GM19023 (cell line): Measurements from ENCODE around the gene ACTR1A.
A peak's percentile ranks its signal among the peaks of the same experiment; 100 is the strongest.
"Not testable (repeated sequence)": the region's sequence is repeated elsewhere in the genome, so short reads cannot be mapped to it uniquely, and the experiment has no call there.

Source experiments
- ATAC-seq: cut with Tn5 transposase; IDR thresholded peaks from one replicate; pipeline ENCODE4 v1.9.1; 2021; ENCODE audit warnings: mild to moderate bottlenecking, moderate library complexity; ENCODE audit not compliant: unreplicated experiment

The ACTR1A gene

DNA sequence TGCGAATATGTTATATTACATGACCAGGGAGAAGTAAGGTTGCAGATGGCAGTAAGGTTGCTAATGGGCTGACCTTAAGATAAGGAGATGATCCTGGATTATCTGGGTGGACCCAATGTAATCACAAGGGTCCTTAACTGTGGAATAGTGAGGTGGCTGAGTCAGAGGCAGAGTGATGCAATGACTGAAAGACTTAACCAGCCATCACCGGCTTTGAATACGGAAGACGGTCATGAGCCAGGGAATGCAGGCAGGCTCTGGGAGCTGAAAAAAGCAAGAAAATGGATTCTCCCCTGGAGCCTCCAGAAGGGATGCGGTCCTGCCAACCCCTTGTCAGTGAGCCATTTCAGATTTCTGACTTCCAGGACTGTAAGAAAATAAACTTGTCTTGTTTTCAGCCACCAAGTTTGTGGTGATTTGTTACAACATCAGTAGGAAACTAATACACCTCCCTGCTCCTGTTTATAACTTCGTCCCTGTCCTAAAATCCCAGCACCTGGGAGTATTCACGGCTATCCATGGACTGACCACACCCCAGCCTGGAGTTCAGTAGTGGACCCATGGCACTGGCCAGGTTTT, 46.5 kb downstream of the ACTR1A start:
- no peak for ATAC-seq

DNA sequence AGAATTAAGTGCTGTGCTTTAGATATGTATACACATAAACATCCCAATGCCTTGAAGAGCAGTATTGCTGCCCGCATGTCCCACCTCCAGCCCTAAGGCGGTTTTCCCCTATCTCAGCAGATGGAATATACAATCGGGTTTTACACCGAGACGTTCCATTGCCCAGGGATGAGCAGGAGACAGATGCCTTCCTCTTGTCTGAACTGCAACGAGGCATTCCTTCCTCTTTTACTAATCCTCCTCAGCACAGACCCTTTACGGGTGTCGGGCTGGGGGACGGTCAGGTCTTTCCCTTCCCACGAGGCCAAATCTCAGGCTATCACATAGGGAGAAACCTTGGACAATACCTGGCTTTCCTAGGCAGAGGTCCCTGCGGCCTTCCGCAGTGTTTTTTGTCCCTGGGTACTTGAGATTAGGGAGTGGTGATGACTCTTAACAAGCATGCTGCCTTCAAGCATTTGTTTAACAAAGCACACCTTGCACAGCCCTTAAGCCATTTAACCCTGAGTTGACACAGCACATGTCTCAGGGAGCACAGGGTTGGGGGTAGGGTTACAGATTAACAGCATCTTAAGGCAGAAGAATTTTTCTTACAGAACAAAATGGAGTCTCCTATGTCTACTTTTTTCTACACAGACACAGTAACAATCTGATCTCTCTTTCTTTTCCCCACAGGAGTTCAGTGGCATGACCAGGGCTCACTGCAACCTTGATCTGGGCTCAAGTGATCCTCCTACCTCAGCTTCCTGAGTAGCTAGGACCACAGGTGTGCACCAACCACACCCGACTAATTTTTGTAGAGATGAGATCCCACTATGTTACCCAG, 47.6 kb downstream of the ACTR1A start:
- not testable (repeated sequence) for ATAC-seq

DNA sequence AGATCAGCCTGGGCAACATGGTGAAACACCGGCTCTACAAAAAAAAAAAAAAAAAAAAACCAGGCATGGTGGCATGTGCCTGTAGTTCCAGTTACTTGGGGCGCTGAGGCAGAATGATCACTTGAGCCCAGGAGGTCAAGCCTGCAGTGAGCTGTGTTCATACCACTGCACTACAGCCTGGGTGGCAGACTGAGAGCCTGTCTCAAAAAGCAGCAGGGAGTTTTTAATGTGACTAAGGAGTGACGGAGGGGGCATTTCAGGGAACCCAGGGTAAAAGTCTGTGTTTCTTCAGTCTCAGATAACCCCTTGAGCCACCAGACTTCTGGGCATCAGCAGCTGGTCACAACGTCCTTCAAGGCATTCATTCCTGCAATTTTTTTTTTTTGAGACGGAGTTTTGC, 49.0 kb downstream of the ACTR1A start:
- ATAC-seq = no peak

DNA sequence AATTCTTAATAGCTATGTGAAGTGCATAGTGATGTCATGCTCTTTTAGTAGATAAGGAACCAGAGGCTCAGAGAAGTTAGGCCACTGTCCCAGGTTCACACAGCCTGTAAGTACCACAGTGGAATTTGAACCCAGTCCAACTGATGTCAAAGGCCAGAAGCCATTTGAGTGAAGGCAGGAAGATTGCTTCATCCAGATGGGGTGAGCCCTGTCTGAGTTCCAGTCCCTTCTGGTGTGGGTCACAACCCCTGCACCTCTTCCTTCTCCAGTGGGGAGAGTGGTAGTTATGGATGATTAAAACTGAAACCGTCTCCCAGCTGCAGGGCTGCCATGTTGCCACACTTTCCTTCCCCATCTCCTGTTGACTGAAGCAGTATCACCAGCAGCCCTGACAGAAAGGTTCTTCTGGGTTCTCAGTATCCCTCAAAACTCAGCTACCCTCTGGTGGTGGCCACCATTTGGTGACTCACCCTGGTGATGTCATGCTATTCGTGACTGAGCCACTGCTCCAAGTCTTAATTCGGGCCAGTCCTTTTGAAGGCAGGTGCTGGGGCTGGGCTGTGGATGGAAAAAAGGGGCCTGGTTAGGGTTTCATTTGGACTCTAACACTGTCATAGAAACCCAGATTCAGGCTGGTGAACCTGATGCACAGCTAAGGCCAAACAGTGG, 49.7 kb downstream of the ACTR1A start:
- no peak for ATAC-seq

DNA sequence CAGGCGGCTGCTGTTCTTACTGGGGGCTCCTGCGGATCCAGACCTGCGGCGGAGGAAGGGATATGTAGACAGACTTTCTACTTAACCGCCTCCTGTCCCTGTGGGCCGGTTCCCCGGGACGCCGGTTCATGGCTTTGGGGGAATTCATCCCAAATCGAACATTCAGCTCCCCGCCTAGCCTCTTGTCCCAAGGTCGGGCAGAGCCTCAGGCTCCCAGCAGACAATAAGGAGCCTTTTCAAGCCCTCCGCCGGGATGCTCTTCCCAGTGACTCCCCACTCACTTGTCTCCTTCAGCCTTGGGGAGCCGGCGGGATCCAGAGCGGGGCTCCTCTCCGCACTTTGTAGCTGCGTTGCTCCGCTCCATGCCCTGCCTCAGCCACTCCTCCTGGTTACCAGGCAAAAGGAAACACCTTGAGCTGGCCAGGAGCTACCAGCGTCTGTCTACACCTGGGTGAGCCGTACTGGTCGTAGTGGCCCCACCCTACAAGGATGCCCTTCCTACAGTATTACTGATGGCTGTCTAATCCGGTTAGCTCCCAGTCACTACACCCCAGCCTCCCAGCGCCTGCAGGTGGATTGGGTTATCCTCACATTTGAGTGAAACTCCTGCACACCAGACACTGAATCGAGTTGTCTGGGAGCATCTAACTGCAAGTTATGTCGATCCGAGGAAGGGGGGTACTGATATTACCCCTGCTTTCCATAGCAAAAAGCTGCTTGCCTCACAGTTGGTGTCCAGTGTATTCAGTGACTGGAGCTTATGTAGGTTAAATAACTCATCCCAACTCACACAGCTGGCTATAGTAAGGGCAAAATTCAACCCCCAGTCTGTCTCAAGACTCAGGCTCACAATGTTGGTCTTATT, 51.2 kb downstream of the ACTR1A start, which contains the start of gene C10orf95:
TSS of gene C10orf95 (minus strand) at position 439 of the 865 bp plus-strand sequence. CDS start 450 bp downstream, outside the sequence.
- no peak for ATAC-seq

DNA sequence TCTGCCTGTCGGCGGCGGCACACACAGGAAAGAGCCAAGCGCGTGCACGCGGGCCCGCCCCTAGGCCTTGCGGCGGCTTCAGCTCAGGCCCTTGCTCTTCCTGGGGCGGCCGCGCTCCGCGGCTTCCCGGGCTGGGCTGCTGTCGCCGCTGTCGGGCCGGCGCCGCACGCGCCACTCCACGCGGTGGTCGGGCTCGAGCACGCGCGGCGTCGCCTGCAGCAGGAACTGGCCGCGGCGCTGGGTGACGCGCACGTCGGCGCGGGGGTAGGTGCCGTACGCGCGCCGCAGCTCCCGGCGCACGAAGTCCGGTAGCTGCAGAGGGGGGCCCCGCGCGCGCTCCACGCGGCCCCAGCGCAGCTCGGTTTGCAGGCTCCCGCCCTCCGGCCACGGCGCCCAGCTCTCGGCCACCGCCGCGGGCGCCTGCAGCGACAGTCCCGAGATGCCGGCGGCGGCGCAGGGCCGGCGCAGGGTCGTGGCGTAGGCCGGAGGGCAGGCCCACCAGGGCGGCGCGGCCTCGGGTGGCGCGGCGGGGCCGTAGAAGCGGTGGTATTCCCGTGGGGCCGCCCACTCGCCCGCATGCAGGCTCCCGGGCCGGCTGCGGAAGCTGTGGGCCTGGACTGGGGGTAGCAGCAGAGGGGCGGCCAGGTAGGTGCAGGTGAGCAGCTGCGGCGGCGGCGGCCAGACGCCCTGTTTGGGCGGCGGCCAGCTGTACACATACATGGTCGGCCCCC, 52.0 kb downstream of the ACTR1A start:
- ATAC-seq = peak; percentile 74

DNA sequence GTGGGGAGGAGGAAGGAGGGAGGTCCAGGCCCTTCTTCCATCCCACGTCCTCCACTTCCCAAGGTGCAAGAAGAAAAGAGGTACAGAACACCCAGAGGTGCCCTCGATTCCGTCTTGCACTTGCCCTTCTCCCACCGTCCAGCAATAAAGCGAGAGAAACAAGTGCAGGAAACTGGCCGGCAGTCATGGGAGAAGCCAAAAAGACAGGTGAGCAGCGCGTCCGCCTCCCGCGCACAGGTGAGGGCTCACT, 52.5 kb downstream of the ACTR1A start:
- ATAC-seq = no peak

DNA sequence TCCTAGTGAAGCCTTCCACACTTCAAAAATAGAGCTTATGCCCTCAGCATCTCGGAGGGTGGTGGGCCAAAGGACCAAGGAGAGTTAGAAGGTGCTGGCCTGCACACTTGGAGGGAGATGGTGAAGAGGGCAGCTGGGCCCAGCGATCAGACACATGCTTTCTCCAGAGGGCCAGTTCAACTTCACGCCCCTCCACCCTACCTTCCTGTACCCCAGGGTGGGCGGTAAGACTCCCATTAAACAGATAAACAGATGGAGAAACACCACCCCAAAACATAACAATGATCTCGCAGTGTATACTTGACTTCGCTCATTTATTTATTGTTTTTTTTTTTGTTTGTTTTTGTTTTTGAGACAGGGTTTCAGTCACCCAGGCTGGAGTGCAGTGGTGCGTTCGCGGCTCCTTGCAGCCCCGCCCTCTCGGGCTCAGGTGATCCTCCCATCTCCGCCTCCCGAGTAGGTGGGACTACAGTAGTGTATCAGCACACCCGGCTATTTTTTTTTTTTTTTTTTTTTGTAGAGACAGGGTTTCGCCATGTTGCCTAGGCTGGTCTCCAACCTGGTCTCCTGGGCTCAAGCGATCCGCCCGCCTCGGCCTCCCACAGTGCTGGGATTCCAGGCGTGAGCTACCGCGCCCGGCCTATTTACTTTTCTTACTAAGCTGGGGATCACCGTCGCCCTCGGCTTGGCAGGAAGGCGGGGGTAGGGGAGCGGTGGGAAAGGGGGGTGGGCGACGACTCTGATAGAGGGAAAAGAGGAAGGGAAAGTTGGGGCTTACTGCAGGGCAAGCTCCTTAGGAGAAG, 53.0 kb downstream of the ACTR1A start:
- peak; percentile 51 for ATAC-seq

DNA sequence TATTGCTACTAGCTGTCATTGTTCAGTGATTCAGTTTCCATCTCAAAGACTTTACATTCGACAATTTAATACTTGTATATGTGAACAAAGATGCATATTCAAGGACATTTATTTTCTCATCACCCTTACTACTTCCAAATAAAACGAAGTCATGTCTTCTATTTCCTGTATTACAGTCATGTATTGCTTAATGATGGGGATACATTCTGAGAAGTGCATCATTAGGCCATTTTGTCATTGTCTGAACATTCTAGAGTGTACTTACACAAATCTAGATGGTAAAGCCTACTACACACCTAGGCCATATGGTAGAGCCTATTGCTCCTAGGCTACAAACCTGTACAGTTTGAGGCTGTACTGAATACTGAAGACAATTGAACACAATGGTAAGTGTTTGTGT, 57.7 kb downstream of the ACTR1A start:
- no peak for ATAC-seq

DNA sequence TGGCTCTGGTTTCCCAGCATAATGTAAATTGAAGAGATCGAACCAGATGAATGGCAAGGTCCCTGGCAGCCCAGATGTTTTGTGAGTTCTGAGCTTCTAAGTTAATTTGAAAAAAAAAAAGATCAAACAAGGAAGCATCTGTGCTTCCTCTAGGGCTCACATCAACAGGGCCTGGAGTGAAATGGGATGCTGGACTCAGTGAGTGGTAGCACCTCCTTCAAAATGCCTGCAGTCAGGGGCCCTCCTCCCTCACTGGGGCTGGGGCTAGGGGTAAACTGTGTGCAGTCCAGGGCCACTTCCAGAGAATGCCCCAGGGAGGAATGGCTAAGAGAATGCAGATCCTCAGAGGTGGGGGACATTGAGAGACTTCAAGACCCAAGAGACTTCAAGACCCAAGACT, 64.1 kb downstream of the ACTR1A start:
- ATAC-seq = no peak

DNA sequence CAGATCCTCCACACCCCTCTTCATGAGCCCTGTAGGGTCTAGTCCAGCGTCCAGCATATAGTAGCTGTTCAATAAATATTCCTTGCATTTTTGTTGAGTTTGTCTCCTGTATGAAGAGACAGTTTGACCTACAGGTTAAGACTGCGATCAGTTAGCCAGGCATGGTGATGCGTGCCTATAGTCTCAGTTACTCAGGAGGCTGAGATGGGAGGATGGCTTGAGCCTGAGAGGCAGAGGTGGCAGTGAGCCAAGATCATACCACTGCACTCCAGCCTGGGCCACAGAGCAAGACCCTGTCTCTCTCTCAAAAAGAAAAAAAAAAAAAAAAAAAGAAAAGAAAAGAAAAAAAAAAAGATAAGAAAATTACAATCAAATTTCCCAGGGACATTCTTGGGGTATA, 65.0 kb downstream of the ACTR1A start:
- no peak for ATAC-seq

DNA sequence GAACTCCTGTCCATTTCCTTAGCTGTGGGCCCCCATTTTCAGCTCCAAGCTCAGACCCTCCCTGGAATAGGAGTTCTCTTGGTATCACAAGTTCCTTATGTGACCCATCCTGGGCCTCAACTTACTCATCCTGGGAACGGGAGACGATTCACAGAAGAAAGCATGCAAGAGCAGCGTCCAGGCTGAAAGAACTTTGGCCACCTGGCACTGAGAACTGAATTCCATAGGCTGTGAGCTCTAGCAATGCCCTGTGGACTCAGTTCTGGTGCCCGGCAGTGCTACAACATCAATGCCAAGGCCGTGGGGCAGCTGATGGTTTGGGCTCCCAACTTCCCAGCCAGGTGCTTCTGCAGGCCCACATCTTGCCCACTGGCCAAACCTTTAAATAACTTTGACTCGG, 66.2 kb downstream of the ACTR1A start:
- ATAC-seq = no peak

DNA sequence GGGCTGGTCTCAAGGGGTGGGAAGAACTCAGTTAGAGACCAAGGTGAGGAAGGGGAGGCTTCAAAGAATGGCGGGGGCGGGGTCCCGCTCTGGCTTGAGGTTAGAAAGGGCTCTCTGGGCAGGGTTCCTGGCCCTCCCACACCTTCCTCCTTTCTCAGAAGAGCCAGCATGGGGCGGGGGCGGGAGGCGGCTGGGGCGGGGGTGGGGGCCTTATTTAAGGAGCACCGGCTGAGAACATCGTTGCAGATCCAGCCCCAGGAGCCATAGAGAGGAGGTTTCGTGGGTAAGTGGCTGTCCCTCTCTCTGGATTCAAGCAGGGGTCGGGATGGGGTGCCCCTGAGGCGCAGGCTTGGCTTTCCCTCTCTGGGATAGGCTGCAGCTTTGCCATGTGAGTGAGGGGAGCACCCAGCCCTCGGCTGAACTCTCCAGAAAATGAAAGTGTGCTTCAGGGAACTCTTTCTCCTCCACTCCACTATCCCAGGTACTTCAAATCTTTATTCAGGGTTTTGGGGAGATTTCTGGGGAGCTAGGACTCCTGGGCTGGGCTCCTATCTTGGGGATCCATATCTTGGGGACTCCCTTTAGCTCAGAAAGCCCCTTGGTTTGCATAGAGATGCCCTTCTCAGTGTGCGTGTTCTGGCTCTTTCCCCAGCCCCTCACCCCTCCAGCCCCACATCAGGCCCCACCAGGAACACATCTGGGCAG, 66.8 kb downstream of the ACTR1A start:
- ATAC-seq = no peak

DNA sequence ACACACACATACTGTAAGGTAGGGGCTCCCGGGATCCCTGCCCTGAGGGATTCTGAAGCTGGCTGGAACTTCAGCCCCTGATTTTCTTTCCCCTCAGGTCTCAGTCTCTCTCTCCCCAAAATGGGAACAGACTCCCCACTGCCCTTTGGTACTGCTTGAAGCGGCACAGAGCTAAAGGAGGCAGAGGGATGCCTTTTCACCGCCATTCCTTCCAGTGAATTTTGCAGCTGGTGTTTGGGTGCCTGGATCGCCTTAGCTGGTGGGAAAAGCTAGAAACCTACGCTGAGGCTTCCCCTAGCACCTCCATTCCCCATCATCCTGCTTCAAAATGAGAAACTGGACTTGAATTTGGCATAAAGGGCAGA, 67.4 kb downstream of the ACTR1A start:
- ATAC-seq = no peak

DNA sequence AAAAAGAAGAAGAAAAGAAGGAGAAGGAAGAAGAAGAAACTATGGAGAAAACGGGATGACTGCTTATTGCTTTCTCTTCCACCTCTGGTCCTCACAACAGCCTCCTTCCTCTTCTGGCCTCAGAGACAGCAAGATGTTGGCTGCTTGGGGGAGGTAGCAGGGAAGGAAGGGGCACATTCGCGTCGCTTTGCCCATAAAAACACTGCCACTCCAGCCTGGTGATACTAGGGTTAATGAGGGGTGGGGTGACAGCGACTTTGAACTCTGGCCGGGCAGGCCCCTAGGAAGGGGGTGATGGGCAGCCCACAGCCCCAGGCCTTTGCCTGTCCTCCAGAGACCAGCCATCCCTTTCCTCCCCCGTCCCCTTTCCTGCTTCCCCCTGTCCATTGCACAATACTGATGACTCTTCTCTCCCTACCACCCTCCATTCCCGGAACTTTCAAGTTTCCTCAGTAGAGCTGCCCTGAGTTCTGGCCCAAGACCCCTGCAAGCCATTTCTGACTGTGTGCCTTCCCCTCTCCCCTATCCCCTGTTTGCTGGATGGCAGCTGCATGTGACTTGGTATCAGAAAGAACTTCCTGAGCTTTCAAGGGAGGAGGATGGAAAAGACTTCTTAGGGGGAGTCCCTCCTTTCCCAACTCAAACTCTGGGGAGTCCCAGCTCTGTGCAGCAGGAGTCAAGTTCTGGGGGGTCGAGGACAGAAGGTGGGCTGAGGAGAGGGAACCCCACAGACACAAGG, 67.9 kb downstream of the ACTR1A start:
- no peak for ATAC-seq

DNA sequence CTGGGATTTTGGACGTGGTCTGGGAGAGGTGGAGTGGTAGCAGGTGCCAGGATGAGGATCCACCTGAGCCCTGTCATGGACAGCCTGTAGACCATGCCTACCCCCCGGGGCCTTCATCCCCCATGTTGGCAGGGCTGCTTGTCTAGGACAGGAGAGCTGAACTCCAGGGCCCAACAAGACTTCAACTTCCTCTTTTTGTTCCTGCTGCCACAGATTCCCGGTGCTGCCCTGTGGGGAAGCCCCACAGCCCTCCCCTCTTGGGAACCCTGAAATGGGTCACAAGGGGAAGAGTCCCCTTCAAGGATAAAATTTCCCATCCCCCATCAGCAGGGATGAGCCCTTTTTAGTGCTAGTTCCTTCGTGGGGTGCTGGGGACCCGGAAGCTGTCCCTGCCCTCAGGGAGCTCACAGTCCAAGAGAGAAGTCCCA, 68.9 kb downstream of the ACTR1A start:
- no peak for ATAC-seq

DNA sequence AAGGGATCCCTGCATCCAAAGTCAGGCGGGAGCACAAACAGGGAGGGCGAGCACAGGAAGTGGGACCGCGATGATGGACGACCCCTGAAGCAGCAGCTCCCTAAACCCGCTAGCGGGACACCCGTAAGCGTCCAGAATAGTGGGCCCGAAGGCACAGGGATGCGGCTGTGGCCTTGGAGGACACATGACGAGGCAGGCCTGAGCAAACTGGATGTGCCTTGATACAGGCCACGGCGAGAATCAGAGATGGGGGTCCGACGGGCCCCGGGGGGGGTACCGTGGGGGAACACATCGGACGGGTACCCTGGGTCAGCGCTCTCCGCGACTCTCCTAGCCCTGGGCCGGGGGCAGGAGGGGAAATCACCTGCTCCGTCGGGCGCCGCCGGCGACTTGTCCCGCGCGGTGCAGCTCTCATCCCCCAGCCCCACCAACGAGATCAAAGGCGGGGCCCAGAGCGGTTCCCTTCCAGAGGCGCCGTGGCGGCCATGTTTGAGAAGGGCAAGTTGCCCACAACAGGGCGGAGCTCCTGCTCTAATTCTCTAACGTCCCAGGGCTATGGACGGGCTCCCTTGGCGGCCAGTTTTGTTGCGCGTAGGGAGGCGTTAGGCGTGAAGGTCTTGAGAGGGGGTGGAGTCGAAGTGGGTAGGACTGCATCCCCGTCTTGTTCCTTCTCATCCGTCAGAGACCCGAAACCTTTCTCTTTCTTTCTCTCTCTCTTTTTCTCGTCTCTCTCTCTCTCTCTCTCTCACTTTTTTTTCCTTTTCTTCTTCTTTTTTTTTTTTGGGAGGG, 70.2 kb downstream of the ACTR1A start, which contains the start of gene CUEDC2:
TSS of gene CUEDC2 (minus strand) at position 413 of the 789 bp plus-strand sequence. CDS start 7,386 bp downstream, outside the sequence.
- peak; percentile 90 for ATAC-seq
